OCI-LY7 (cell line): ENCODE measurements around the gene CSNK1E.

Experiments
- EZH2phosphoT487 ChIP-seq: fragments of 200-600 bp; sonication (generic); IDR thresholded peaks from 2 replicates; pipeline ENCODE4 v1.6.1; 2018; ENCODE audit warnings: low read depth, borderline replicate concordance, mild to moderate bottlenecking, mixed run types, antibody characterized with exemption, low read length, moderate library complexity, mixed read lengths
- TF ChIP-seq, protein P1 (sequence below): fragments of 200-600 bp; sonication (generic); conservative IDR thresholded peaks from 2 replicates; pipeline ENCODE4 v1.5.1; 2014; ENCODE audit warnings: mild to moderate bottlenecking, antibody characterized with exemption, low read length, moderate library complexity, mixed read lengths

DNA sequence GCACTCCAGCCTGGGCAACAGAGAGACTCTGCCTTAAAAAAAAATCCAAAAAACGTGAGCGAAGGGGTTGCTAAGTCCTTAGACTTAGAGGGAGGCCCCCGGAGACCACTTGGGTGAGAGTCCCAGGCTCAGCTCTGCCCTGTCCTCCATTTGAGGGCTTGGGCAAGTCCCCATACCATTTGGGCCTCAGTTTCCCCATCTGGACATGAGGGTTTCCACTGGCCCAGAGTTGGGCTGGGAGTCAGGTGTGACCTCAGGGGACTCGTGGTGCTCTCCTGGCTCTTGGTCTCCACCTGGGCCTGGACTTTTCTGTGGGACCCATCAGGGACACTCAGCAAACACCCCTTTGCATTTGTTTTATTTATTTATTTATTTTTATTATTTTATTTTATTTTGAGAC, 35.2 kb upstream of the CSNK1E start:
- TF ChIP-seq, protein P1, sequence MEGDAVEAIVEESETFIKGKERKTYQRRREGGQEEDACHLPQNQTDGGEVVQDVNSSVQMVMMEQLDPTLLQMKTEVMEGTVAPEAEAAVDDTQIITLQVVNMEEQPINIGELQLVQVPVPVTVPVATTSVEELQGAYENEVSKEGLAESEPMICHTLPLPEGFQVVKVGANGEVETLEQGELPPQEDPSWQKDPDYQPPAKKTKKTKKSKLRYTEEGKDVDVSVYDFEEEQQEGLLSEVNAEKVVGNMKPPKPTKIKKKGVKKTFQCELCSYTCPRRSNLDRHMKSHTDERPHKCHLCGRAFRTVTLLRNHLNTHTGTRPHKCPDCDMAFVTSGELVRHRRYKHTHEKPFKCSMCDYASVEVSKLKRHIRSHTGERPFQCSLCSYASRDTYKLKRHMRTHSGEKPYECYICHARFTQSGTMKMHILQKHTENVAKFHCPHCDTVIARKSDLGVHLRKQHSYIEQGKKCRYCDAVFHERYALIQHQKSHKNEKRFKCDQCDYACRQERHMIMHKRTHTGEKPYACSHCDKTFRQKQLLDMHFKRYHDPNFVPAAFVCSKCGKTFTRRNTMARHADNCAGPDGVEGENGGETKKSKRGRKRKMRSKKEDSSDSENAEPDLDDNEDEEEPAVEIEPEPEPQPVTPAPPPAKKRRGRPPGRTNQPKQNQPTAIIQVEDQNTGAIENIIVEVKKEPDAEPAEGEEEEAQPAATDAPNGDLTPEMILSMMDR: no peak
- no peak for TF ChIP-seq EZH2phosphoT487
